ENCODE data around the gene FYB1. TPM values are rescaled to one million over a fixed set of nuclear protein-coding genes. Genes with fewer than 3 reads are reported as not detected.

Gene FYB1
- total RNA-seq, 1 experiment from 2014 or later: 10.5 TPM

DNA sequence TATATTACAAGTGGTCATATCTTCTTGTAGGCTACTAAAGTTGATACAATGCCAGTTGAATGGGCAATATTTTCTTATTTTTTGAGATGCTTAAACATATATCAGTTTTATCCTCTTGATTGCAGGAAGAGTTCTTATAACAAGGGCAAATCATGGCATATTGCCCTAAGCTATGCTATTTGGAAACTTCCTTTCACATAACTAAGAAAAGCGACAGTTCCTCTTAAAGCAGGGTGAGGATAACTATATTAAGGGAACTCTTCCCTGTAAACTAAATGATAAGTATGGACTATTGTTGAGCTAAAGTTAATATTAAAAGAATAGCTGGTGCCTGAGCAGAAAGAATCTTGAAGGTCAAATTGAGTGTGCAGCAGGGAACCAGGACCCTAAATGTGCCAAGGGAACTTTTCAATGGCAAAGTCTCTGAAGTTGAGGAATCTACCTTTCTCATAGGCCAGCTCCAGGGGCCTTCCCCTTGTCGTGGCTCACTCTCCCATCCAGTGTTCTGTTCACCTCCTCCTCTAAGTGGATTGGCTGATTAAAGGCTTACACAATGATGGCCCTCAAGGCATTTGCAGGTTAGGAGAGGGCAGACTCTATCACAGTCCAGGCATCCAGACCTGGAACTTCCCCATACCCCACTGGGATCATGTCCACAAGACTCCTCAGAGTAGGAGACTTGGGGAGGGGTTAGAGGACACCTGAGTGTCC is 26.8 kb downstream of the FYB1 start:
- Histone ChIP-seq H3K36me3 (ENCODE audit: low read depth) (no peaks in the 10 kb centered on the region), H2AFZ (no peak overlapping the region), H3K27ac (no peak overlapping the region), H3K79me2 (ENCODE audit: low read depth) (no peaks in the 10 kb centered on the region), H4K20me1 (ENCODE audit: insufficient read depth) (no peaks in the 10 kb centered on the region), H3K9me2 (ENCODE audit: insufficient read depth) (no peaks in the 10 kb centered on the region), H3F3A (ENCODE audit: insufficient read depth, low read depth) (peaks cover 22% of the 10 kb centered on the region), H3K9me3 (ENCODE audit: insufficient read depth, low read depth) (no peaks in the 10 kb centered on the region), H3K27me3 (ENCODE audit: insufficient read depth, low read depth) (no peaks in the 10 kb centered on the region), H3K4me2 (no peak overlapping the region), H3K4me3 (no peak overlapping the region), H3K4me1 (replicated peaks; ENCODE audit: insufficient read depth) (peaks cover 51% of the 10 kb centered on the region)
- no peak for DNase-seq
- intact Hi-C loops (cut with micrococcal nuclease; ENCODE audit: unreplicated experiment): loop anchor here (5.0 kb wide), 1 partner anchor 40 kb away; no protein-coding TSS in a partner anchor
- TF ChIP-seq EZH2 (IDR thresholded peaks at IDR 0.05; ENCODE audit: low read depth): no peak
- TF ChIP-seq, protein P1, sequence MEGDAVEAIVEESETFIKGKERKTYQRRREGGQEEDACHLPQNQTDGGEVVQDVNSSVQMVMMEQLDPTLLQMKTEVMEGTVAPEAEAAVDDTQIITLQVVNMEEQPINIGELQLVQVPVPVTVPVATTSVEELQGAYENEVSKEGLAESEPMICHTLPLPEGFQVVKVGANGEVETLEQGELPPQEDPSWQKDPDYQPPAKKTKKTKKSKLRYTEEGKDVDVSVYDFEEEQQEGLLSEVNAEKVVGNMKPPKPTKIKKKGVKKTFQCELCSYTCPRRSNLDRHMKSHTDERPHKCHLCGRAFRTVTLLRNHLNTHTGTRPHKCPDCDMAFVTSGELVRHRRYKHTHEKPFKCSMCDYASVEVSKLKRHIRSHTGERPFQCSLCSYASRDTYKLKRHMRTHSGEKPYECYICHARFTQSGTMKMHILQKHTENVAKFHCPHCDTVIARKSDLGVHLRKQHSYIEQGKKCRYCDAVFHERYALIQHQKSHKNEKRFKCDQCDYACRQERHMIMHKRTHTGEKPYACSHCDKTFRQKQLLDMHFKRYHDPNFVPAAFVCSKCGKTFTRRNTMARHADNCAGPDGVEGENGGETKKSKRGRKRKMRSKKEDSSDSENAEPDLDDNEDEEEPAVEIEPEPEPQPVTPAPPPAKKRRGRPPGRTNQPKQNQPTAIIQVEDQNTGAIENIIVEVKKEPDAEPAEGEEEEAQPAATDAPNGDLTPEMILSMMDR (conservative IDR thresholded peaks at IDR 0.05): no peak
- ChIA-PET CTCF (interaction anchor here (0.6 to 0.8 kb wide), 3 partner anchors 28 to 353 kb away, joined by 6 to 8 read pairs (median 7); no protein-coding TSS in a partner anchor), POLR2A (ENCODE audit: unreplicated experiment) (interaction anchor here (0.5 kb wide), 1 partner anchor 78 kb away, joined by 5 read pairs; no protein-coding TSS in a partner anchor)
- BruUV-seq (replicated peaks): no TSS peak

DNA sequence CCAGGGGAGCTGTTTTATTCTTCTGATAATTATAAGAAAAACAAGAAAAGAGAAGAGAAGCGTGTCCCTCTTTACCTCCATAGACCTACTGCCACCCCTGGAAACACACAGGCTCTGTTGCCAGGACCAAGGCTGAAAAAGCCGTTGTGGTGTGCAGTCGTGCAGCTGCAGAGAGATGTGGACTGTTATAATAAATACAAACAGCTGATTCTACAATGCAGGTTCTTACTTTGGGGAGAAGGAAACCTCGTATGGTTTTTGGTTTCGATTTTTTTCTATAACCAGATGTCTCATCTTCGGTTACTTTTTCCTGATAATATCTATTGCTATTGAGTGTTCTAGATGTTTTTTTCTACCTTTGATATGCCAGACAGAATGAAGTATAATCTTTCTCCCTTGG is 28.1 kb downstream of the FYB1 start:
- intact Hi-C loops (cut with micrococcal nuclease; ENCODE audit: unreplicated experiment): loop anchor here (5.0 kb wide), 1 partner anchor 39 kb away; no protein-coding TSS in a partner anchor
- TF ChIP-seq EZH2 (IDR thresholded peaks at IDR 0.05; ENCODE audit: low read depth): no peak
- TF ChIP-seq, protein P1 (conservative IDR thresholded peaks at IDR 0.05): no peak
- H3K36me3 ChIP-seq (ENCODE audit: low read depth): no peaks in the 10 kb centered on the region
- POLR2A ChIA-PET (ENCODE audit: unreplicated experiment): no interaction called here
- no peak overlapping the region for H3K27ac ChIP-seq
- no peaks in the 10 kb centered on the region for H3K27me3 ChIP-seq (ENCODE audit: insufficient read depth, low read depth)
- H4K20me1 ChIP-seq (ENCODE audit: insufficient read depth): no peaks in the 10 kb centered on the region
- no peak overlapping the region for H3K4me3 ChIP-seq
- no peak overlapping the region for H3K4me2 ChIP-seq
- peaks cover 11% of the 10 kb centered on the region for H3F3A ChIP-seq (ENCODE audit: insufficient read depth, low read depth)
- CTCF ChIA-PET: interaction anchor here (0.6 kb wide), 1 partner anchor 113 kb away, joined by 7 read pairs; no protein-coding TSS in a partner anchor
- no peak for DNase-seq
- no peak overlapping the region for H2AFZ ChIP-seq
- H3K9me3 ChIP-seq (ENCODE audit: insufficient read depth, low read depth): no peaks in the 10 kb centered on the region
- no TSS peak for BruUV-seq (replicated peaks)
- H3K79me2 ChIP-seq (ENCODE audit: low read depth): no peaks in the 10 kb centered on the region
- peaks cover 37% of the 10 kb centered on the region for H3K4me1 ChIP-seq (replicated peaks; ENCODE audit: insufficient read depth)
- no peaks in the 10 kb centered on the region for H3K9me2 ChIP-seq (ENCODE audit: insufficient read depth)

DNA sequence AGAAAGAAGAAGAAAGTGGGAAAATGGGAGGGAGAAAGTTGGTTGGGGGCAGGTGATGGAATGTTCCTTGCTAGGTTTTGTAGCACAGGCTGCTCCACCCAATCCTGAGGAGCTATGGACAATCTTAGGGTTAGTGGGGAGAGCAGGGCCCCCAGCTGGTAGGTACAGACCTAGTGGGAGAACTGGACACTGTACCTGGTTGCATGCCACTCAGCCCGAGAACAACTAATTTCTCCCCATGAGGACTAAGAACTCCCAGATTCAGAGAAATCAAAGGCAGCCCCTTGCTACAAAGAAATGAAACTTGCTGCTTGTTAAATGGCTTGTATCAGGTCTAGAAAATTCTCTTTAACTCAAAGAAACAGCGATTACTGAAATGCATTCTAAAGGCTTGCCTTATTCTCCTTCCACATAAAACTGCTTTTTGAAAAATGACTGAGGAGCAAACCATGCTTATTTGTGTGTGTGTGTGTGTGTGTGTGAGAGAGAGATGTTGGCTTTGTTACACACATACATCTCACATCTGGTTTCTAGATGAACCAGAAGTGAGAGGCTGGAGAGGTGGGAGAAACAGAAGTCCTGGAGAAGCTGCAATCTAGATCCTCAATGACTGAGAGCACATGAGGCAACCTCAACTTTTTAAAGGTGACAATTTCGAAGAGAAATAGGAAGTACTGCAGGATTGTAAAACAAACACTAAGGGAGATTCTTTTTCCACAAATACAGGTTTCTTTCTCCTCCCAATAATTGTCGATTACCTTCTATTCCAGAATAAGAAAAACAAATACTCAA is 28.9 kb downstream of the FYB1 start:
- DNase-seq: no peak
- TF ChIP-seq, protein P1 (conservative IDR thresholded peaks at IDR 0.05): no peak
- no peak for TF ChIP-seq EZH2 (IDR thresholded peaks at IDR 0.05; ENCODE audit: low read depth)
- H3K27ac ChIP-seq: no peak overlapping the region
- H3K36me3 ChIP-seq (ENCODE audit: low read depth): no peaks in the 10 kb centered on the region
- intact Hi-C loops (cut with micrococcal nuclease; ENCODE audit: unreplicated experiment): loop anchor here (5.0 kb wide), 1 partner anchor 38 kb away; no protein-coding TSS in a partner anchor
- H3K9me2 ChIP-seq (ENCODE audit: insufficient read depth): no peaks in the 10 kb centered on the region
- H2AFZ ChIP-seq: no peak overlapping the region
- peaks cover 30% of the 10 kb centered on the region for H3K4me1 ChIP-seq (replicated peaks; ENCODE audit: insufficient read depth)
- CTCF ChIA-PET: interaction anchor here (0.6 kb wide), 1 partner anchor 114 kb away, joined by 7 read pairs; no protein-coding TSS in a partner anchor
- POLR2A ChIA-PET (ENCODE audit: unreplicated experiment): no interaction called here
- no peak overlapping the region for H3K4me2 ChIP-seq
- H3K9me3 ChIP-seq (ENCODE audit: insufficient read depth, low read depth): no peaks in the 10 kb centered on the region
- H3K4me3 ChIP-seq: no peak overlapping the region
- H3F3A ChIP-seq (ENCODE audit: insufficient read depth, low read depth): peaks cover 6% of the 10 kb centered on the region; the same call in 1 of the 2 replicates
- H3K27me3 ChIP-seq (ENCODE audit: insufficient read depth, low read depth): no peaks in the 10 kb centered on the region
- no peaks in the 10 kb centered on the region for H3K79me2 ChIP-seq (ENCODE audit: low read depth)
- no TSS peak for BruUV-seq (replicated peaks)
- H4K20me1 ChIP-seq (ENCODE audit: insufficient read depth): no peaks in the 10 kb centered on the region
